Neuron (in vitro differentiated cells): ENCODE results near the gene ITGAD.
A peak's percentile ranks its signal among the peaks of the same experiment; 100 is the strongest.
"Not testable (repeated sequence)": the region's sequence is repeated elsewhere in the genome, so short reads cannot be mapped to it uniquely, and the experiment has no call there.

Experiments
- H2AFZ ChIP-seq: one replicate; pipeline ENCODE4 v1.6.1; 2013; ENCODE audit warnings: low read depth, mild to moderate bottlenecking, inconsistent platforms, low read length, moderate library complexity
- H3K27me3 ChIP-seq: one replicate; pipeline ENCODE4 v1.6.1; 2013; ENCODE audit warnings: low read length; ENCODE audit not compliant: insufficient read depth
- H3K36me3 ChIP-seq: one replicate; pipeline ENCODE4 v1.6.1; 2013; ENCODE audit warnings: low read length; ENCODE audit not compliant: insufficient read depth
- H3K4me1 ChIP-seq: one replicate; pipeline ENCODE4 v1.6.1; 2013; ENCODE audit warnings: low read length; ENCODE audit not compliant: insufficient read depth
- H3K4me3 ChIP-seq: 2 replicates; pipeline ENCODE4 v1.5.1; 2013; ENCODE audit warnings: mild to moderate bottlenecking, low read length, moderate library complexity
- H3K9me3 ChIP-seq: one replicate; pipeline ENCODE4 v1.6.1; 2013; ENCODE audit warnings: low read length

The ITGAD gene

GRCh38 chr16:31417036-31417435 is 23.9 kb downstream of the ITGAD start:
- not testable (repeated sequence) for H3K4me1 ChIP-seq, H3K27me3 ChIP-seq, H2AFZ ChIP-seq, H3K36me3 ChIP-seq, H3K4me3 ChIP-seq, H3K9me3 ChIP-seq

- H3K4me1 ChIP-seq = no peaks in the 10 kb centered on the region
- peaks cover 2% of the 10 kb centered on the region for H3K9me3 ChIP-seq
- no peaks in the 10 kb centered on the region for H3K36me3 ChIP-seq
- peaks cover 5% of the 10 kb centered on the region for H3K27me3 ChIP-seq
- no peak overlapping the region for H2AFZ ChIP-seq
- no peak overlapping the region for H3K4me3 ChIP-seq
Observed at GRCh38 chr16:31417916-31418315, 24.8 kb downstream of the ITGAD start.

DNA sequence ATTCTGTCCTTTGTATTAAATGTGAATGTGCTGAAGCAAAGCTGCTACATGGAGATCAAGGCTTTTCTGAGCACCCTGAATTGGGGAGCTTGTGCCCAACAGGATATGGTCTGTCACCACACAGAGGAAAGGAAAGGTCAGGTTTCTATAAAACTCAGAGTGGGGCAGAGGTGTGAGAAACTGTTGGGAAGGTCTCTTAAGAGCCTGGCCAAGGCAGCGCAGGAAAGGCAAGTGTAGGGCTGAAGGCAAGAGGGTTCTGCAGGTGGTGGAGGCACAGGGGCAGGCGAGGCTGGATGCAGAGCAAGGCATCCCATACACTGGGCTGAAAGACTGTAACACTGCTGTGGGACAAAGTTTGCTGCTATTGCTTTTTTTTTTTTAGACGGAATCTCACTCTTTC is 26.9 kb downstream of the ITGAD start:
- H3K4me1 ChIP-seq = no peaks in the 10 kb centered on the region
- H3K9me3 ChIP-seq = peaks cover 2% of the 10 kb centered on the region
- H3K27me3 ChIP-seq = peaks cover 3% of the 10 kb centered on the region

GRCh38 chr16:31421587-31421986 is 28.5 kb downstream of the ITGAD start:
- no peak overlapping the region for H2AFZ ChIP-seq
- H3K4me3 ChIP-seq = no peak overlapping the region
- H3K9me3 ChIP-seq = peaks cover 2% of the 10 kb centered on the region
- no peaks in the 10 kb centered on the region for H3K27me3 ChIP-seq
- H3K36me3 ChIP-seq = no peaks in the 10 kb centered on the region
- H3K4me1 ChIP-seq = no peaks in the 10 kb centered on the region

More for the DNA sequence above, 26.9 kb downstream of the ITGAD start:
- Histone ChIP-seq H3K4me3 (no peak overlapping the region), H2AFZ (no peak overlapping the region), H3K36me3 (no peaks in the 10 kb centered on the region)

- Histone ChIP-seq H3K4me3 (no peak overlapping the region), H3K27me3 (peaks cover 4% of the 10 kb centered on the region), H3K4me1 (no peaks in the 10 kb centered on the region), H2AFZ (no peak overlapping the region), H3K9me3 (peaks cover 2% of the 10 kb centered on the region), H3K36me3 (no peaks in the 10 kb centered on the region)
Observed at GRCh38 chr16:31423241-31423640, 30.1 kb downstream of the ITGAD start.

DNA sequence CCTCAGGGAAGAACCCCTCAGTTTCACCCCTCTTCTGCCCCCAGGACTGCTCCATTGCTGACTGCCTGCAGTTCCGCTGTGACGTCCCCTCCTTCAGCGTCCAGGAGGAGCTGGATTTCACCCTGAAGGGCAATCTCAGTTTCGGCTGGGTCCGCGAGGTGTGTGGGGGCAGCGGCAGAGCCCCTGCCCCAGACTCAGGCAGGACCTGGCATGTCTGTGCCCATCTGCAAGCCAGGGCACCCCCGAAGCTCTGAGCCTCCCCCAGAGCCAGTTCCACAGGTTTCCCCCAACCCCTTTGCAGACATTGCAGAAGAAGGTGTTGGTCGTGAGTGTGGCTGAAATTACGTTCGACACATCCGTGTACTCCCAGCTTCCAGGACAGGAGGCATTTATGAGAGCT is 30.7 kb downstream of the ITGAD start:
- no peak overlapping the region for H2AFZ ChIP-seq
- H3K4me3 ChIP-seq = no peak overlapping the region

DNA sequence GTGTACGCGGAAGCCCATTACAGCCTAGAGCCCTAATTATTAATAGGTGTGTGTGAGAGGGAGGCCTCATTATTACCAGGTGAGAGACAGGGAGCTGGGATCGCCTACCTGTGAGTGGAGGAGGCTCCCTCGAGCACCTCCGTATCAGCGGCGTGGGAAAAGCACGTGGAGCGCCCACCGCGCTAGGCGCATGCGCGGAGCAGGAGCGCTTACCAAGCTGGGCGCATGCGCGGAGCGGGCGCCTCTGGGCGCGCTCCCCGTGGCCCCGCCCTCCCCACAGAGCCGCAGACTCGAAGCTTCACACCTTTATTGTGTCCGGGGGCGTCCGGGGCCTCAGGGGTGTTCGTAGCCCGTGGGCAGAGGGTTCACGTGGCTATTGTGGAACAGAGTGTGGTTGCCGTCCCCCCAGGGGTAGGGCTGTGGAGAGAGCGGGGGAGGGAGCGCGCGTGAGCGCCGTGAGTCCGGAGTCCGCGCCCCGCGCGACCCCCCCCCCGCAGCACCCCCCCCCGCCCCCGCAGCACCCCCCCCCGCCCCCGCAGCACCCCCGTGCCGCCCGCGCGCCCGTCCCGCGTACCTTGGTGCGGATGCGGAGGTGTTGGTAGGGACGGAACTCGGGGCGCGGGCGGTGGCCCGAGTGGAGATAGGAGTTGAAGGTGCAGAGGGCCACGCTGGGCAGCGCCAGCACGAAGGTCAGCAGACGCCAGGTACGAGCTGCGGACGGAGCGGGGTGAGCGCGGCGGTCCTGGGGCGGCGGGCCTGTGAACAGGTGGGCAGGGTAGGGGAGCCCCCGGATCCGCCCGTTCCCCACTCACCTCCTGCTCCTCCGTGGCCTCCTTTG is 34.5 kb downstream of the ITGAD start:
- H3K27me3 ChIP-seq = peaks cover 13% of the 10 kb centered on the region
- no peaks in the 10 kb centered on the region for H3K4me1 ChIP-seq
- H3K4me3 ChIP-seq = peak overlapping the region; percentile 30
- no peaks in the 10 kb centered on the region for H3K36me3 ChIP-seq
- no peak overlapping the region for H2AFZ ChIP-seq
- H3K9me3 ChIP-seq = no peaks in the 10 kb centered on the region

More for the DNA sequence above, 30.7 kb downstream of the ITGAD start:
- H3K9me3 ChIP-seq = no peaks in the 10 kb centered on the region
- no peaks in the 10 kb centered on the region for H3K4me1 ChIP-seq
- peaks cover 7% of the 10 kb centered on the region for H3K27me3 ChIP-seq
- no peaks in the 10 kb centered on the region for H3K36me3 ChIP-seq

DNA sequence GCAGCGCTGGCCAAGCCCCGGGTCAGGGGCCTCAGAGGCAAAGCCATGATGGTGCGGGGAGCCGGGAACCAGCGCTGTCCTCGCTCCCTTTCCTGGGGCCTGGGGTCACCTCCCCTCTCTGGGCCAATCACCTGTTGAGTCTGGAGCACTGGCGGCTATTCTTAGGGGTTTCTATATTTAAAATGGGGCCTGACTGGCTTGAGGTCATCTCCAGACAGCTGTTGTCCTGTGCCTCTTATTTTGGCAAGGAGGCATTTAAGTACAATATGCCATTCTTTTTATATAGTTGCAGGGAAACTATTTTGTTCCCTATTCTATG is 35.1 kb downstream of the ITGAD start, which contains the start of gene COX6A2:
COX6A2 (minus strand) TSS at position 82 of the 319 bp plus-strand sequence; CDS start at position 47, 35 bp downstream.
- Histone ChIP-seq H3K4me1 (no peaks in the 10 kb centered on the region), H2AFZ (no peak within 1 kb of the TSS), H3K27me3 (peaks cover 13% of the 10 kb centered on the region), H3K9me3 (no peaks in the 10 kb centered on the region), H3K4me3 (peak within 1 kb of the TSS; percentile 30), H3K36me3 (no peaks in the 10 kb centered on the region)

GRCh38 chr16:31428638-31429247 is 35.6 kb downstream of the ITGAD start:
- H2AFZ ChIP-seq = no peak overlapping the region
- no peaks in the 10 kb centered on the region for H3K9me3 ChIP-seq
- H3K36me3 ChIP-seq = no peaks in the 10 kb centered on the region
- peaks cover 13% of the 10 kb centered on the region for H3K27me3 ChIP-seq
- H3K4me1 ChIP-seq = no peaks in the 10 kb centered on the region
- no peak overlapping the region for H3K4me3 ChIP-seq

DNA sequence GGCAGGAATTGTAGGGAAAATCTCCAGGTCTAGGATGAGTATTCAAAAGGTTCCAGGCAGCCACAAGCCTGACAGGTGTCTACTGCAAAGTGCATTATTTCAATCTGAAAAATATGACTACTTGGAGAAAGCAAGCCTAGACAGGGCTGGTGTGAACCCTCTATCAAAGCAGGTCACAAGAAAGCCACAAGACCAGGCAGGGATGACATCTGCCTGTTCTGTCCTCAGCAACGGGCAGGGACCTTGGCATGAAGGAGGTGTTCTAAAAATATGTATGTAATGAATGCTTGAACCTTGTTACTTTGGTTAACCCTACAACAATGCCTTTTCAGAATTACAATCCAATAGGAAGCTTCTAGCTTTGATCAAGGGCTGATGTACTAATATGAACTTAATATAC is 36.2 kb downstream of the ITGAD start:
- H3K9me3 ChIP-seq = no peaks in the 10 kb centered on the region
- no peaks in the 10 kb centered on the region for H3K4me1 ChIP-seq
- H3K27me3 ChIP-seq = peaks cover 13% of the 10 kb centered on the region
- no peaks in the 10 kb centered on the region for H3K36me3 ChIP-seq
- no peak overlapping the region for H2AFZ ChIP-seq
- H3K4me3 ChIP-seq = no peak overlapping the region

GRCh38 chr16:31429796-31430195 is 36.7 kb downstream of the ITGAD start:
- Histone ChIP-seq H3K27me3 (peaks cover 13% of the 10 kb centered on the region), H3K4me1 (no peaks in the 10 kb centered on the region), H3K9me3 (no peaks in the 10 kb centered on the region), H2AFZ (no peak overlapping the region), H3K36me3 (no peaks in the 10 kb centered on the region), H3K4me3 (no peak overlapping the region)

DNA sequence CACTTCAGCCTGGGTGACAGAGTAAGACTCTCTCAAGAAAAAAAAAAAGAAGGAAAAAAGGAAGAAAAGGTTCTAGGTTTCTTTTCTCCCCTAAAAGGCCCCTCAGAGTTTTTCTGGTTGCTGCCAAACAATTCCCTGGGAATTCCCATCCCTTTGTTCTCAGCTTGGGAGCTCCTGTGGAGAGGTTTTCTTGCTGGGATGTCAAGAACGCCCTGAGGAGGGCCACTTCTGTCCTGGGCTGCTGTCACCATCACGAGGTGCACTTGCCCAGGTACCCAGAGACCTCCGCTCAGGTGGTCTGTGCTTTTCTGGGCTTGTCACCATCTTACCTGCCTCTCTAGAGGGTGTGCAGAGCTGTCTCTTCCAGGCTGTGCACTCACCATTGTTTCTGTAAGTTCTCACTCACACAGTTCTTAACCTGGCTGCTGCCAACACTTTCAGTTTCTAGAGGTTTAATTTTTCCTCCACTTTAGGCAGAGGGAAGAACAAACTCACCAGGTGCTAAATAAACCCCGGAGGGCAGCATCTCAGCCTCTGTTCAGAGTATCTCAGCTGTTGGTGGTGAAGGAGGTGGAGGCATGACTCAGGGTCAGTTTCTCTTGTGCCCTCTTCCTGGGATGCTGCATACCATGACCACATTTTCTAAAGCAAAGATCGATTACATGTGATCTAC is 37.4 kb downstream of the ITGAD start:
- Histone ChIP-seq H2AFZ (no peak overlapping the region), H3K4me1 (no peaks in the 10 kb centered on the region), H3K27me3 (peaks cover 13% of the 10 kb centered on the region), H3K36me3 (no peaks in the 10 kb centered on the region), H3K9me3 (no peaks in the 10 kb centered on the region), H3K4me3 (no peak overlapping the region)
